Ascending aorta (tissue), 2 donors: ENCODE data around the gene PYDC1. TPM values are rescaled to one million over a fixed set of nuclear protein-coding genes. Genes with fewer than 3 reads are reported as not detected.
A peak's percentile ranks its signal among the peaks of the same experiment; 100 is the strongest.

Experiments
- DNase-seq, 2 donors: peaks; one replicate each; pipeline ENCODE4 v3.0.0-alpha.2; 2019; ENCODE audit warnings: low spot score in 2 of 2
- H3K27ac ChIP-seq, 2 donors: fragments of 200-600 bp; sonication (generic); one replicate each; pipeline ENCODE4 v1.5.1; 2016 to 2017; ENCODE audit warnings: mild to moderate bottlenecking in 1 of 2
- H3K27me3 ChIP-seq: fragments of 200-600 bp; sonication (generic); one replicate; pipeline ENCODE4 v1.5.1; 2017
- H3K36me3 ChIP-seq, 2 donors: fragments of 200-600 bp; sonication (generic); one replicate each; pipeline ENCODE4 v1.5.1; 2016
- H3K4me1 ChIP-seq, 2 donors: fragments of 200-600 bp; sonication (generic); one replicate each; pipeline ENCODE4 v1.5.1; 2016 to 2017; ENCODE audit warnings: mild to moderate bottlenecking in 1 of 2
- H3K4me3 ChIP-seq, 2 donors: fragments of 200-600 bp; sonication (generic); one replicate each; pipeline ENCODE4 v1.5.1; 2016 to 2017; ENCODE audit warnings: mild to moderate bottlenecking in 1 of 2
- H3K9me3 ChIP-seq, 2 donors: fragments of 200-600 bp; sonication (generic); one replicate each; pipeline ENCODE4 v1.5.1; 2016
- CTCF ChIP-seq, 3 experiments: fragments of 200-600 bp in 2 of 3; fragments of 450-650 bp in 1 of 3; sonication (generic) in 2 of 3; IDR thresholded peaks; one replicate each; pipeline ENCODE4 v1.5.1; 2016 to 2019; ENCODE audit warnings: antibody characterized with exemption in 3 of 3, mild to moderate bottlenecking in 1 of 3, moderate library complexity in 1 of 3
- intact Hi-C: fragments of 100-400 bp; cut with DNase I; formaldehyde crosslinking; loops from one replicate; pipeline ENCODE4 v1.15.1; 2023
- total RNA-seq: library from RNA; depleted of rRNA; stranded (reverse); fragments of >200 nt; gene quantifications from one replicate; pipeline ENCODE4 v1.1.0, GENCODE V29; 2016

The PYDC1 gene
- total RNA-seq, result not detected

GRCh38 chr16:31216422-31217135, at the start of gene PYDC1:
TSS of gene PYDC1 (minus strand) at chr16:31217135. CDS start at chr16:31217028, 107 bp downstream.
- Histone ChIP-seq H3K27ac (no peak within 1 kb of the TSS), H3K9me3 (no peaks in the 10 kb centered on the region), H3K27me3 (peaks cover 3% of the 10 kb centered on the region), H3K4me1 (peaks cover 13 to 23% of the 10 kb centered on the region in 2 donors), H3K4me3 (peak within 1 kb of the TSS; percentile 51 to 68), H3K36me3 (no peaks in the 10 kb centered on the region)
- TF ChIP-seq CTCF (IDR thresholded peaks at IDR 0.05), result no peak
- no peak for DNase-seq
- intact Hi-C loops, result no loop called here

GRCh38 chr16:31265329-31266245, 48.7 kb upstream of the PYDC1 start:
- no peak for DNase-seq
- Histone ChIP-seq H3K9me3 (no peaks in the 10 kb centered on the region), H3K27me3 (no peaks in the 10 kb centered on the region), H3K36me3 (no peaks in the 10 kb centered on the region), H3K4me1 (no peaks in the 10 kb centered on the region), H3K4me3 (no peak overlapping the region), H3K27ac (no peak overlapping the region)
- TF ChIP-seq CTCF (IDR thresholded peaks at IDR 0.05), result no peak
- intact Hi-C loops, result no loop called here

GRCh38 chr16:31262084-31262483, 45.1 kb upstream of the PYDC1 start:
- DNase-seq, result no peak
- H3K9me3 ChIP-seq, result no peaks in the 10 kb centered on the region
- H3K36me3 ChIP-seq, result no peaks in the 10 kb centered on the region
- H3K27ac ChIP-seq, result no peak overlapping the region
- TF ChIP-seq CTCF (IDR thresholded peaks at IDR 0.05), result no peak
- intact Hi-C loops, result no loop called here
- no peaks in the 10 kb centered on the region for H3K27me3 ChIP-seq
- no peak overlapping the region for H3K4me3 ChIP-seq
- no peaks in the 10 kb centered on the region for H3K4me1 ChIP-seq

GRCh38 chr16:31260136-31260931, 43.4 kb upstream of the PYDC1 start:
- no peak for TF ChIP-seq CTCF (IDR thresholded peaks at IDR 0.05)
- Histone ChIP-seq H3K9me3 (no peaks in the 10 kb centered on the region), H3K27ac (no peak overlapping the region), H3K27me3 (no peaks in the 10 kb centered on the region), H3K4me1 (no peaks in the 10 kb centered on the region), H3K36me3 (no peaks in the 10 kb centered on the region), H3K4me3 (peak overlapping the region in 1 of 2 donors; percentile 41)
- no peak for DNase-seq
- intact Hi-C loops, result no loop called here

DNA sequence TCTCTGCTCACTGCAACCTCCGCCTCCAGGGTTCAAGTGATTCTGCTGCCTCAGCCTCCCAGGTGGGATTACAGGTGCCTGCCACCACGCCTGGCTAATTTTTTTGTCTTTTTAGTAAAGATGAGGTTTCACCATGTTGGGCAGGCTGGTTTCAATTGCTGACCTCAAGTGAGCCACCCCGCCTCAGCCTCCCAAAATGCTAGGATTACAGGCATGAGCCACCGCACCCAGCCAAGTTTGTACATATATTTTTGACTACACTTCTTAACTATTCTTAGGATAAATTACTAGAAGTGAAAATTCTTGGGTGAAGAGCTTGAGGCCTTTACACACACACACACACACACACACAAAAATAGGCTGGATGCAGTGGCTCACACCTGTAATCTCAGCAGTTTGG, 41.4 kb upstream of the PYDC1 start:
- Histone ChIP-seq H3K36me3 (no peaks in the 10 kb centered on the region), H3K27me3 (no peaks in the 10 kb centered on the region), H3K27ac (no peak overlapping the region), H3K4me1 (no peaks in the 10 kb centered on the region), H3K9me3 (no peaks in the 10 kb centered on the region), H3K4me3 (no peak overlapping the region)
- intact Hi-C loops, result no loop called here
- no peak for DNase-seq
- TF ChIP-seq CTCF (IDR thresholded peaks at IDR 0.05), result no peak
